ENCODE data around the gene PACC1. TPM values are rescaled to one million over a fixed set of nuclear protein-coding genes. Genes with fewer than 3 reads are reported as not detected.

PACC1 gene
- total RNA-seq, 1 donor from 2014 or later, result 25.8 TPM

DNA sequence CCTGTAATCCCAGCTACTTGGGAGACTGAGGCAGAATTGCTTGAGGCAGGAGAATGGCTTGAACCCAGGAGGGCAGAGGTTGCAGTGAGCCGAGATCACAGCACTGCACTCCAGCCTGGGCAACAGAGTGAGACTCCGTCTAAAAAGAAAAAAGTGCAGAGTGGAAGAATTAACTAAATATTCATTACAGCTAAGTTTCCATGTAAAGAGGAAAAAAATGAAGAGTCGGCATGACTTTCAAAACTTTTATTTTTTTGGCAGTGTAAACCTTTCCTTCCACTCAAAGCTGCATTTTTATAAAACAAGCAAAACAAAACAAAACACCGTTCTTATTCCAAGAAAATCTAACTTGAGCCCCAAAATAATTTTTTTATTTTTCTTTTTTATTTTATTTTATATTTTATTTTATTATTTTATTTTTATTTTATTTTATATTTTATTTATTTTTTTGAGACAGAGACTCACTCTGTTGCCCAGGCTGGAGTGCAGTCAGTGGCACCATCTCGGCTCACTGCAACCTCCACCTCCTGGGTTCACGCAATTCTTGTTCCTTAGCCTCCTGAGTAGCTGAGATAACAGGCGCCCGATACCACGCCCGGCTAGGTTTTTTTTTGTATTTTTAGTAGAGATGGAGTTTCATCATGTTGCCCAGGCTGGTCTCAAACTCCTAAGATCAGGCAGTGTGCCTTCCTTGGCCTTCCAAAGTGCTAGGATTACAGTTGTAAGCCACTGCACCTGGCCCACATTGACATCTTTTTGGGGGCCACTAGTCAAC is 62.9 kb downstream of the PACC1 start:
- Mint-ChIP-seq H3K27ac (ENCODE audit: unreplicated experiment) (no peak overlapping the region), H3K9me3 (ENCODE audit: unreplicated experiment) (no peaks in the 10 kb centered on the region), H3K36me3 (ENCODE audit: unreplicated experiment) (no peaks in the 10 kb centered on the region), H3K4me3 (ENCODE audit: unreplicated experiment) (no peak overlapping the region), H3K27me3 (ENCODE audit: unreplicated experiment) (peaks cover 3% of the 10 kb centered on the region), H3K4me1 (ENCODE audit: low read depth, unreplicated experiment) (no peaks in the 10 kb centered on the region)
- TF ChIP-seq, protein P1, sequence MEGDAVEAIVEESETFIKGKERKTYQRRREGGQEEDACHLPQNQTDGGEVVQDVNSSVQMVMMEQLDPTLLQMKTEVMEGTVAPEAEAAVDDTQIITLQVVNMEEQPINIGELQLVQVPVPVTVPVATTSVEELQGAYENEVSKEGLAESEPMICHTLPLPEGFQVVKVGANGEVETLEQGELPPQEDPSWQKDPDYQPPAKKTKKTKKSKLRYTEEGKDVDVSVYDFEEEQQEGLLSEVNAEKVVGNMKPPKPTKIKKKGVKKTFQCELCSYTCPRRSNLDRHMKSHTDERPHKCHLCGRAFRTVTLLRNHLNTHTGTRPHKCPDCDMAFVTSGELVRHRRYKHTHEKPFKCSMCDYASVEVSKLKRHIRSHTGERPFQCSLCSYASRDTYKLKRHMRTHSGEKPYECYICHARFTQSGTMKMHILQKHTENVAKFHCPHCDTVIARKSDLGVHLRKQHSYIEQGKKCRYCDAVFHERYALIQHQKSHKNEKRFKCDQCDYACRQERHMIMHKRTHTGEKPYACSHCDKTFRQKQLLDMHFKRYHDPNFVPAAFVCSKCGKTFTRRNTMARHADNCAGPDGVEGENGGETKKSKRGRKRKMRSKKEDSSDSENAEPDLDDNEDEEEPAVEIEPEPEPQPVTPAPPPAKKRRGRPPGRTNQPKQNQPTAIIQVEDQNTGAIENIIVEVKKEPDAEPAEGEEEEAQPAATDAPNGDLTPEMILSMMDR (IDR thresholded peaks at IDR 0.05; ENCODE audit: partially characterized antibody, unreplicated experiment), result no peak
- DNase-seq, result no peak

DNA sequence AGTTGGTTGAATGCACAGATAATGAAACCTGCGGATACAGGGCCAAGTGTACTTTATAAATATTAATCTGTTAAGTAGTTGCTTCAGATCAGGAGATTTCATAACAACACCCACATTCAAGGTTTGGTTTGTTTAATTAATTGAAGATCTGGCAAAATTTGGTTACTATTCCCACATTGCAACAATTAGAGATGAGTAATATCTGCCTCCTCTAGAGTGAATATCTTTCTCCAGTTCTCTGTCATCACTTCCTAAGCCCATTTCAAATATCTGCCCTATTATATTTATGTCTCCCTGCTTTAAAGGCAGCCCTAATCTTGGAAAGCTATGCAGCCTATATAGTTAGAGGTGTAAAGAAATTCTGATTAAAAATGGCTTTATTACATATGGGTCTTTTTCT is 68.1 kb downstream of the PACC1 start:
- TF ChIP-seq, protein P1 (IDR thresholded peaks at IDR 0.05; ENCODE audit: partially characterized antibody, unreplicated experiment), result no peak
- H3K27me3 Mint-ChIP-seq (ENCODE audit: unreplicated experiment), result no peaks in the 10 kb centered on the region
- H3K9me3 Mint-ChIP-seq (ENCODE audit: unreplicated experiment), result no peaks in the 10 kb centered on the region
- H3K4me3 Mint-ChIP-seq (ENCODE audit: unreplicated experiment), result no peak overlapping the region
- no peak overlapping the region for H3K27ac Mint-ChIP-seq (ENCODE audit: unreplicated experiment)
- no peaks in the 10 kb centered on the region for H3K4me1 Mint-ChIP-seq (ENCODE audit: low read depth, unreplicated experiment)
- no peak for DNase-seq
- no peaks in the 10 kb centered on the region for H3K36me3 Mint-ChIP-seq (ENCODE audit: unreplicated experiment)

DNA sequence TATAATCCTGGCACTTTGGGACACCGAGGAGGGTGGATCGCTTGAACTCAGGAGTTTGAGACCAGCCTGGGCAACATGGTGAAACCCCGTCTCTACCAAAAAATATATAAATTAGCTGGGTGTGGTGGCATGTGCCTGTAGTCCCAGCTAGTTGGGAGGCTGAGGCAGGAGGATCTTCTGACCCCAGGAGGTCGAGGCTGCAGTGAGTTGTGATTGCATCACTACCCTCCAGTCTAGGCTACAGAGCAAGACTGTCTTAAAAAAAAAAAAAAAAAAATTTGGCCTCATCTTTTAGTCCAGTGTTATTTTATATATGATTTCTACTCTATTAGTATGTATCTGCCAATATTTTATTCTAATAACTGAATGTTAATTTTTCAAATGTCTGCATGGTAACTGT is 69.8 kb downstream of the PACC1 start:
- no peaks in the 10 kb centered on the region for H3K36me3 Mint-ChIP-seq (ENCODE audit: unreplicated experiment)
- no peaks in the 10 kb centered on the region for H3K27me3 Mint-ChIP-seq (ENCODE audit: unreplicated experiment)
- TF ChIP-seq, protein P1 (IDR thresholded peaks at IDR 0.05; ENCODE audit: partially characterized antibody, unreplicated experiment), result no peak
- no peaks in the 10 kb centered on the region for H3K4me1 Mint-ChIP-seq (ENCODE audit: low read depth, unreplicated experiment)
- DNase-seq, result no peak
- no peaks in the 10 kb centered on the region for H3K9me3 Mint-ChIP-seq (ENCODE audit: unreplicated experiment)
- no peak overlapping the region for H3K4me3 Mint-ChIP-seq (ENCODE audit: unreplicated experiment)
- no peak overlapping the region for H3K27ac Mint-ChIP-seq (ENCODE audit: unreplicated experiment)

DNA sequence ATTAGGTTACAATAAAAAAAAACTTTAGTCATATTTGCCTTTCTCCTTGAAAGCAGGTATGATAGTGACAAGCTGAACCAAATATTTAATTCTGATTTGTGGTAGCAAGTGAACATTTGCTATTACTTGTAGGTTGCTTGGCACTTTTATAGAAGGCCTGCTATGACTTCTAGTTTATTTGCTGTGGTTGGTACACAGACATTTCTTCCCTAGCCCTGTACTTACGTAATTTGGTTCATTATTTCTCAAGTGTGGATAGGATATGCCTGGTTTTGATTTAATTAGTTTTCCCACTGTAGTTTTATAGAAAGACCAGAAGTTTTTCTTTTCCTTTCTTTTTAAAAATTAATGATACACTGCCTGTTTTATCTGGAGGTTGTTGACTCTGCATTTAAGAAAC is 73.6 kb downstream of the PACC1 start:
- Mint-ChIP-seq H3K4me3 (ENCODE audit: unreplicated experiment) (no peak overlapping the region), H3K36me3 (ENCODE audit: unreplicated experiment) (no peaks in the 10 kb centered on the region), H3K4me1 (ENCODE audit: low read depth, unreplicated experiment) (no peaks in the 10 kb centered on the region), H3K9me3 (ENCODE audit: unreplicated experiment) (no peaks in the 10 kb centered on the region), H3K27me3 (ENCODE audit: unreplicated experiment) (no peaks in the 10 kb centered on the region), H3K27ac (ENCODE audit: unreplicated experiment) (no peak overlapping the region)
- TF ChIP-seq, protein P1 (IDR thresholded peaks at IDR 0.05; ENCODE audit: partially characterized antibody, unreplicated experiment), result no peak
- no peak for DNase-seq

DNA sequence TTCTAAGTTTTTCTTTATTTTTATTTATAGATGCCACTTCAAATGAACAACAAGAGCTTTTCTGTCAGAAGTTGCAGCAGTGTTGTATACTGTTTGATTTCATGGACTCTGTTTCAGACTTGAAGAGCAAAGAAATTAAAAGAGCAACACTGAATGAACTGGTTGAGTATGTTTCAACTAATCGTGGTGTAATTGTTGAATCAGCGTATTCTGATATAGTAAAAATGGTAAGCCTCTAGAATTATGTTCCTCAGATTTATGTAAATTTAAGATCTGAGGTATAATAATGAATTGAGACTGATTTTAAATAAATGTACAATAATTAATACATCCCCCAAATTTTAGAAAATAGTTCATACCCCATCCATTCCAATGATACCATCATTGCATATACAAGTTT is 85.6 kb downstream of the PACC1 start:
- no peaks in the 10 kb centered on the region for H3K4me1 Mint-ChIP-seq (ENCODE audit: low read depth, unreplicated experiment)
- H3K4me3 Mint-ChIP-seq (ENCODE audit: unreplicated experiment), result no peak overlapping the region
- TF ChIP-seq, protein P1 (IDR thresholded peaks at IDR 0.05; ENCODE audit: partially characterized antibody, unreplicated experiment), result no peak
- H3K27ac Mint-ChIP-seq (ENCODE audit: unreplicated experiment), result no peak overlapping the region
- no peaks in the 10 kb centered on the region for H3K36me3 Mint-ChIP-seq (ENCODE audit: unreplicated experiment)
- no peaks in the 10 kb centered on the region for H3K9me3 Mint-ChIP-seq (ENCODE audit: unreplicated experiment)
- DNase-seq, result no peak
- no peaks in the 10 kb centered on the region for H3K27me3 Mint-ChIP-seq (ENCODE audit: unreplicated experiment)
